ENCODE data around the gene SLAMF9.

The SLAMF9 gene

DNA sequence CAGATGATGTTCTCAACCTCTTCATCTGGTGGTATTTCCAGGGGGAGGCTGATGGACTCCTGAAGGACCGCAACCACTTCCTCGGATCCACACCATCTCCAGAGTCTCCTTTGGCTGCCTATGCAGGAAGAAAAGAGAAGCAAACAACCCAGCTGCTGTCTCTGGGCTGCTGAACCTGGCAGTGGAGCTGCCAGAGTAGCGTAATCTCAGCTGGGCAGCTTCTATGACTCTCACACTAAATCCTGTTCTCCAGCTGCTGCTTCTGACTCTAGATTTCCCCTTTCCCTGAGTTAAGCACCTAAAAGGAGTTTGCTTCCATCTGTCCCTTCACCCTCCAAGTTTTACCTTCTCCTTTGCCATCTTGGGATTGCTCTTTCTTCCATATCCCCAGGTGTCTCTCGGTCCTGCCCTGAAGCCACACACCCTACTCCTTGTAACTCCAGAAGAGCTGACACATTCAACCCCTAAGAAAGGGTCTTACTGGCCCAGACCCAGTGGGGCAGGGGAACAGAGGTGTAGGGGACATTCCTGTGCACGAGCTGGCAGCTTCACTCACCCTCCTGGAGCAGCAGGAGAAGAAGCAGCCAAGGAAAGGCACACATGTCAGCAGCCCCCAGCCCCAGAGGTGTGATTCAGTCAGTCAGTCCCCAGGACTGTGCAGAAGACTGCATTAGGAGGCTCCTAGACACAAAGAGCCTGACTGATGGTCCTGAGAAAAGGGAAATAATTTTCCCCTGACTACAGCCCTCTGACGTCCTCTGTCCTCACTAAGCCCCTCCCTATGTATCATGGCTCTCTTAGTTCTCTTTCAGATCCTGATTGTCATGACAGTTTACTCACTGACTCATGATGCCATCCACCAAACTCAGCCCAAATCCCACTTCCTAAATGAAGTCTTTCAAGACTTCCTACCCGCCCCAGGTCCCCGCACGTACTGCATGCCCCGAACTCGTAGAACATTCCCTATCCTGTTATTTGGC lies at the start of gene SLAMF9:
Gene SLAMF9 (minus strand): TSS at position 702 of the 980 bp plus-strand sequence. CDS start 100 bp downstream, at position 602.
- no peak for DNase-seq

- no peak for DNase-seq
Measured at GRCh38 chr1:160001440-160001839, 47.4 kb upstream of the SLAMF9 start.

DNA sequence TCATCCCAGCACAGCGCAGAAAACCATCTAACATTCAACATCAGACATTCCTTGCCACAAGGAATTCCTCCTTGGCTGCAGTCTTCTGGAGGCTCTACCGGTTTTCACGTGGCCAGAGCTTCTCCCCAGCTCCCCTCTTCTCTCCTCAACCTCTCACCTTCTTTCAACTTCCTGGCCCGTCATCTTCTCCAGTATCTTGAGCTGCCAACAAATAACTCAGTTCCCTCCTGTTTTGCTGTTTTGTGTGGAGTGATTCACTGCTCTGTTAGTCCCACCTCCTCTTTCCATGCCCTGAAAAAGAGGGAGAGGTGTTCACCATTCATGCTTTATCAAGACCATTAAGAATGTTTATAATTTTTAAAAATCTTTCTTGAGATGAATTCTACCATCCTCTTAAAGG lies 45.2 kb upstream of the SLAMF9 start:
- no peak for DNase-seq

DNA sequence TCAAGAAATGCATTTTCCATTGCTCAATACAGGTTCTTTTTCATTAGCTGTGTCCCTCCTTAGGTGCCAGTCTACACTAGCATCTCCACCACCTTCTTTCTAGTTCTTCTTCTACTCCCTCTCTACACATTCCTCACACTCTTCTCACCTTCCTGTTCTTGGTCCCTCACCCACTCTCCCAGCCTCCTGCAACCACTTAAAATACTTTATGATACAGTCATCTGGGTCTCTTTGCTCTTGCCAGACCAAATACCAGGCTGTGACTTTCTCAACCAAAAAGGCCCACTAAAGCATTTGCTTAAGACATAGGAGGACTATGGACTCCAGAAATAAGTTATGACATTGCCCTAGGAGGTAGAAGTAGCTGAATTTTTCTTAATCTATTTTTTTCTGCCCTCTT lies 42.6 kb upstream of the SLAMF9 start:
- DNase-seq: no peak

DNA sequence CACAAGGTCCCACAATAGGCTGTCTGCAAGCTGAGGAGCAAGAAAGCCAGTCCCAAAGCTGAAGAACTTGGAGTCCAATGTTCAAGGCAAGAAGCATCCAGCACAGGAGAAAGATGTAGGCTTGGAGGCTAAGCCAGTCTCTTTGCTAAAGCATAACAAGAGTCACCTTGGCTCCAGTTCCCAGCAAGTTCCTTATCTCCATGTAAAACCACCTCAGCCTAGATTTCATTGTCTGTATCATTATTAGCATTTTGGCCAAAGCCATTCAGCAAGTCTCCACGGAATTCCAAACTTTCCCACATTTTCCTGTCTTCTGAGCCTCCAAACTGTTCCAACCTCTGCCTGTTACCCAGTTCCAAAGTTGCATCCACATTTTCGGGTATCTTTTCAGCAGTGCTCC lies 40.9 kb upstream of the SLAMF9 start:
- no peak for DNase-seq

- DNase-seq: no peak
Measured at GRCh38 chr1:159993911-159994310, 39.9 kb upstream of the SLAMF9 start.

- no peak for DNase-seq
Measured at GRCh38 chr1:159992161-159992560, 38.1 kb upstream of the SLAMF9 start.

DNA sequence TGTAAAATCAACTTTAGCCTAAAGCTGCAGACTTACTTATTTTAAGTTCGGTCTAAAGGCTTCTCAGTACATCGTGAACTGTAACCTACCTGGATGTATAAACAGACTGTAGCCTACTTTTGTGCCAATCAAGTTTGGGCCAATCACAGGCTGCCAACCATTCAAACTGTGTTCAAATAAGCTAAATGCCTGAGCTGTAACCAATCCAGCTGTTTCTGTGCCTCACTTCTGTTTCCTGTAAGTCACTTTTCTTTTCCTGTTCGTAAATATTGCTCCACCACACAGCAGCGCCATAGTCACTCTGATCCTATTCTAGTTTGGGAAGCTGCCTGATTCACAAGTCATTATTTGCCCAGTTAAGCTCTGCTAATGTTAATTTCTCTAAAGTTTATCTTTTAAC lies 37.5 kb upstream of the SLAMF9 start:
- no peak for DNase-seq

DNA sequence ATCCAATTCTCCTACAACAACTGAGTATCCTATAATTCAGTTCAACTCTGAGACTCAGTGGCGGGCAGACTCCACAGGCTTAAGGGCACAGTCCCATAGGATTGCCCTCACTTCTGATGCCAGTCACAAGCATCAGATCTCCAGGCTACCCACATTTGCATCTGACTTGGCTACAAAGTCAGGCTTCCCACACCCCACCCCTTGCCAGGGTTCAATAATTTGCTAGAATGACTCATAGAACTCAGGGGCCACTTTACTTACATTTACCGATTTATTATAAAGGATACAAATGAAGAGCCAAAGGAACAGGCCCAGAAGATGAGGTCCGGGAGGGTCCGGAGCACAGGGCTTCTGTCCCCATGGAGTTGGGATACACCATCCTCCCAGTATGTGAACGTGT lies 36.0 kb upstream of the SLAMF9 start:
- DNase-seq: no peak

DNA sequence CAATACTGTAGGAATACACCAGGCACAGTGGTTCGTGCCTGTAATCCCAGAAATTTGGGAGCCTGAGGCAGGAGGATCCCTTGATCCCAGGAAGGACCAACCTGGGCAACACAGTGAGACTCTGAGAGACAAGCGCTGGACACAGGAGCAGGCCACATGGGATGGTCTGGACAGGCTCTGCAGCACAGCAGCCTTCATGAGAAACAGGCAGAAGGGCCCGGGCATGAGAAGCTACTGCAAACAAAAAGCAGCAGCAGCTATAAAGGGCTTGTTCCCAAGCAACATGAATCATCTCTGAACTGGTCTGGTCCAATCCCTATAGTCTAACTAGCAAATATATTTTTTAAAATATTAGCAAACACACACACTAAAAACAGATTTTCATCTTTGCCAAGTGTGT lies 35.5 kb upstream of the SLAMF9 start:
- no peak for DNase-seq

GRCh38 chr1:159988006-159988405 lies 34.0 kb upstream of the SLAMF9 start:
- no peak for DNase-seq

DNA sequence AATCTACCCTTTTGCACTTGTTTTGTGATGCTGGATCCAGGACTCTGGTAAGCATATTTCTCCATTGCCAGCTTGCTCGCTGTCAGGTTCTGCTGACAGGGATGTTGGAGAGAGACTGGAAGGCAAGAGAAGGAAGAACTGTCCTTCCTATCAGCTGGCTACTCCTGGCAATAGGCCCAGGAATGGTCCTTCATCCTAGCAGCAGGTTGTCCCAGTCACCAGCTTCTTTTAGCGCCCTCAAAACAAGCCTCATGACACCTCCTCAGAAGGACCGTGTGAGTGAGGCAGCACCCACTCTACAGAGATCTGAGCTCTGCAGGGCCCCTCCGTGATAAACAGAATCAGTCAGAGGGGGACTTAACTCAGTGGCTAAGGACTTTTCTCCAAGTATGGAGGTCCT lies 33.1 kb upstream of the SLAMF9 start:
- no peak for DNase-seq

GRCh38 chr1:159986531-159986930 lies 32.5 kb upstream of the SLAMF9 start:
- DNase-seq: no peak

DNA sequence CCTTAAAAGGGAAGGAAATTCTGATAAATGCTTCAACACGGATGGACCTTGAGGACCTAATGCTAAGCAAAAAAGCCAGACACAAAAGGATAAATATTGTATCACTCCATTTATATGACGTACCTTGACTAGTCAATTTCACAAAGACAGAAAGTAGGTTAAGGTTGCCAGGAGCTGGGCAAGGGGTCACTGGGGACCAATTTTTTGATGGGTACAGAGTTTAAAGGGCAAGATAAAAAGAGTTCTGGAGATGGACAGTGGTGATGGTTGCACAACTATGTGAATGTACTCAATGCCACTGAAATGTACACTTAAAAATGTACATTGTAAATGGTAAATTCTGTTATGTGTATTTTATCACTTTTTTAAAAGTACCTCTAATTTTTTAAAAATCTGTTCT lies 32.1 kb upstream of the SLAMF9 start:
- DNase-seq: no peak

- DNase-seq: no peak
Measured at GRCh38 chr1:159985473-159985872, 31.4 kb upstream of the SLAMF9 start.

- no peak for DNase-seq
Measured at GRCh38 chr1:159983681-159984080, 29.6 kb upstream of the SLAMF9 start.

DNA sequence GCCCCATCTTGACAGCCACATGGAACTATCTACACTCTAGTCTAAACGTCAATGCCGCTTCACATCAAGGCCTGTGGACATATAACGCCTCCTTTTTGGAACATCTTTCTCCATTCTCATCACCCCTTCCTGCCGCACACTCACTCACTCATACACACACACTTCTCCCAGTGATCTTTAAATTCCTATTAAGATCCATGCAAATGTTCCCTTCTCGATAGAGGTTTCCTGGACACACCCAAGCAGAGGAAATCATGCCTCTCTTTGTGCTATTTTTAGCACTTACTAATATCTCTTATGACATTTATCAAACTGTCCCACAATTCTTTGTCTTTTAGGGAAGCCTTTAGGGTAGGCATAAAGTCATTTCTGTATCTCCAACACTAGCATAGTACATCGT lies 28.2 kb upstream of the SLAMF9 start:
- DNase-seq: no peak

GRCh38 chr1:159981351-159982055 lies 27.5 kb upstream of the SLAMF9 start:
- DNase-seq: no peak

- no peak for DNase-seq
Measured at GRCh38 chr1:159980786-159981185, 26.7 kb upstream of the SLAMF9 start.

- DNase-seq: no peak
Measured at GRCh38 chr1:159980076-159980475, 26.0 kb upstream of the SLAMF9 start.

GRCh38 chr1:159979257-159979656 lies 25.2 kb upstream of the SLAMF9 start:
- no peak for DNase-seq

- DNase-seq: no peak
Measured at GRCh38 chr1:159978107-159978398, 24.0 kb upstream of the SLAMF9 start.

DNA sequence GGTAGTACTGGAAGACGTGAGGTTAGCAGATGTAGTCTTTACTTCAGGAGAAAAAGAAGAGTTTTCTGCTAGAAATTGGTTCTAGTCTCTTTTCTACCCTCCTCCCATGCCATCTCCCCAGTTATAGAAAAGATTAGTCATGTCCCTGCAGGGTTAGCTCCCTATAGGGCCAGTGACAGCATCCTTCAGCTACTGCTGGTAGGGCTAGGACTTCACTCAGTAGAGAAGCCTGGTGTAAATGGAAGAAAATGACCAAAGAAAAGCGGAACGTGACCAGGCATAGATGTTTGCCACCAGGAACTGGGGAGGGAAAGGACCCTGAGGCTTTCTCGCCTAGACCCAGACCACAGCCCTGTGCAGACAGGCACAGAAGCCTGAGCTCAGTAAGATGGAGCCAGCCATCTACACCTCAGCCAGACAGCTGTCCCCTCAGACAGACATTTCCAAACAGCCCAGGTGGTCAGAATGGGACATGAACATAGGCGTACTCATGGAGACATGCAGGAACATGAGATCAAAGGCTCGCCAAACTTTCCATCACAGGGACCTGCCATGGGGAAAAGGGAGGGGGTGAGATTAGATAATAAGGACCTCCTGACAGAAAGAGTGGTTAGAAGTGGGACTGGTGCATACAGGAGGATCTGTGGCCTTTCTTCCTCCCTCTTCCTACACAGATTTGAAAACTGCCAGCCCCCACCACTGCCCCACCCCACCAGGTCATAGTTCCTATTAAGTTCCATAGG lies 23.5 kb upstream of the SLAMF9 start:
- no peak for DNase-seq

Measured in NK-92 treated with Interleukin-12 subunit alpha and Interleukin-12 subunit beta, amount 100 ng/mL, for 24 hours (cell line).